Uterus (tissue), 2 donors: ENCODE results near the gene PLCH2.

Experiments used
- CTCF ChIP-seq, 4 experiments: fragments of 200-600 bp in 2 of 4; fragments of 450-650 bp in 2 of 4; sonication (generic) in 2 of 4; IDR thresholded peaks; one replicate each; pipeline ENCODE4 v1.5.1; 2016 to 2019; ENCODE audit warnings: antibody characterized with exemption in 4 of 4, mild to moderate bottlenecking in 2 of 4, moderate library complexity in 1 of 4
- POLR2A ChIP-seq, 2 donors: fragments of 450-650 bp; IDR thresholded peaks; one replicate each; pipeline ENCODE4 v1.6.1; 2016; ENCODE audit warnings: antibody characterized with exemption in 2 of 2, mild to moderate bottlenecking in 1 of 2, moderate library complexity in 1 of 2

- TF ChIP-seq POLR2A (IDR thresholded peaks at IDR 0.05) (no peak), CTCF (IDR thresholded peaks at IDR 0.05) (no peak)
These were observed 3.5 kb downstream of the PLCH2 start for GRCh38 chr1:2479618-2480017.
